ENCODE data around the gene MTMR3.

The MTMR3 gene

GRCh38 chr22:29988719-29989118 lies 105.7 kb downstream of the MTMR3 start:
- TF ChIP-seq GATA2 (IDR thresholded peaks at IDR 0.05; ENCODE audit: low read depth, low read length) (no peak), GATA3 (IDR thresholded peaks at IDR 0.05; ENCODE audit: low read depth, low read length) (no peak)

GRCh38 chr22:29989446-29989845 lies 106.5 kb downstream of the MTMR3 start:
- TF ChIP-seq GATA2 (IDR thresholded peaks at IDR 0.05; ENCODE audit: low read depth, low read length) = no peak
- TF ChIP-seq GATA3 (IDR thresholded peaks at IDR 0.05; ENCODE audit: low read depth, low read length) = no peak

GRCh38 chr22:29992341-29993275 lies 109.6 kb downstream of the MTMR3 start:
- TF ChIP-seq GATA2 (IDR thresholded peaks at IDR 0.05; ENCODE audit: low read depth, low read length) (no peak), GATA3 (IDR thresholded peaks at IDR 0.05; ENCODE audit: low read depth, low read length) (no peak)

GRCh38 chr22:29994027-29994715 lies 111.2 kb downstream of the MTMR3 start:
- TF ChIP-seq GATA3 (IDR thresholded peaks at IDR 0.05; ENCODE audit: low read depth, low read length) (no peak), GATA2 (IDR thresholded peaks at IDR 0.05; ENCODE audit: low read depth, low read length) (no peak)

- no peak for TF ChIP-seq GATA2 (IDR thresholded peaks at IDR 0.05; ENCODE audit: low read depth, low read length)
- no peak for TF ChIP-seq GATA3 (IDR thresholded peaks at IDR 0.05; ENCODE audit: low read depth, low read length)
These were observed 112.0 kb downstream of the MTMR3 start for GRCh38 chr22:29994943-29995342.

- TF ChIP-seq GATA2 (IDR thresholded peaks at IDR 0.05; ENCODE audit: low read depth, low read length) = no peak
- no peak for TF ChIP-seq GATA3 (IDR thresholded peaks at IDR 0.05; ENCODE audit: low read depth, low read length)
These were observed 114.1 kb downstream of the MTMR3 start for GRCh38 chr22:29997107-29997506.

- TF ChIP-seq GATA3 (IDR thresholded peaks at IDR 0.05; ENCODE audit: low read depth, low read length) (no peak), GATA2 (IDR thresholded peaks at IDR 0.05; ENCODE audit: low read depth, low read length) (no peak)
These were observed 114.5 kb downstream of the MTMR3 start for GRCh38 chr22:29997516-29997915.

- TF ChIP-seq GATA3 (IDR thresholded peaks at IDR 0.05; ENCODE audit: low read depth, low read length) (no peak), GATA2 (IDR thresholded peaks at IDR 0.05; ENCODE audit: low read depth, low read length) (no peak)
These were observed 115.8 kb downstream of the MTMR3 start for GRCh38 chr22:29998627-29999384.

GRCh38 chr22:30000566-30000965 lies 117.6 kb downstream of the MTMR3 start:
- TF ChIP-seq GATA2 (IDR thresholded peaks at IDR 0.05; ENCODE audit: low read depth, low read length) = no peak
- TF ChIP-seq GATA3 (IDR thresholded peaks at IDR 0.05; ENCODE audit: low read depth, low read length) = no peak

GRCh38 chr22:30001459-30001858 lies 118.5 kb downstream of the MTMR3 start:
- no peak for TF ChIP-seq GATA2 (IDR thresholded peaks at IDR 0.05; ENCODE audit: low read depth, low read length)
- TF ChIP-seq GATA3 (IDR thresholded peaks at IDR 0.05; ENCODE audit: low read depth, low read length) = no peak

- no peak for TF ChIP-seq GATA2 (IDR thresholded peaks at IDR 0.05; ENCODE audit: low read depth, low read length)
- no peak for TF ChIP-seq GATA3 (IDR thresholded peaks at IDR 0.05; ENCODE audit: low read depth, low read length)
These were observed 120.0 kb downstream of the MTMR3 start for GRCh38 chr22:30002861-30003486.

- no peak for TF ChIP-seq GATA3 (IDR thresholded peaks at IDR 0.05; ENCODE audit: low read depth, low read length)
- peak; percentile 77; the same call in 1 of the 2 replicates for TF ChIP-seq GATA2 (IDR thresholded peaks at IDR 0.05; ENCODE audit: low read depth, low read length)
These were observed 121.1 kb downstream of the MTMR3 start for GRCh38 chr22:30004101-30004500.

- TF ChIP-seq GATA2 (IDR thresholded peaks at IDR 0.05; ENCODE audit: low read depth, low read length) (no peak), GATA3 (IDR thresholded peaks at IDR 0.05; ENCODE audit: low read depth, low read length) (no peak)
These were observed 121.7 kb downstream of the MTMR3 start for GRCh38 chr22:30004694-30005093.

All from SH-SY5Y (cell line).